Glutamatergic neuron (in vitro differentiated cells): ENCODE measurements around the gene TMA7. TPM values are rescaled to one million over a fixed set of nuclear protein-coding genes. Genes with fewer than 3 reads are reported as not detected.

Experiments
- DNase-seq: peaks from one replicate; pipeline ENCODE4 v3.0.0; 2022
- H3K27ac Mint-ChIP-seq: one replicate; pipeline ENCODE4 v1.8.0; 2020; ENCODE audit warnings: mild to moderate bottlenecking, mixed read lengths, inconsistent platforms; ENCODE audit not compliant: unreplicated experiment
- H3K27me3 Mint-ChIP-seq: one replicate; pipeline ENCODE4 v1.8.0; 2020; ENCODE audit warnings: mild to moderate bottlenecking, moderate library complexity, mixed read lengths, inconsistent platforms; ENCODE audit not compliant: unreplicated experiment
- H3K36me3 Mint-ChIP-seq: one replicate; pipeline ENCODE4 v1.8.0; 2020; ENCODE audit warnings: mild to moderate bottlenecking, mixed read lengths, inconsistent platforms; ENCODE audit not compliant: unreplicated experiment
- H3K4me1 Mint-ChIP-seq: one replicate; pipeline ENCODE4 v1.8.0; 2020; ENCODE audit warnings: mild to moderate bottlenecking, low read depth, mixed read lengths, inconsistent platforms; ENCODE audit not compliant: unreplicated experiment
- H3K4me3 Mint-ChIP-seq: one replicate; pipeline ENCODE4 v1.8.0; 2020; ENCODE audit warnings: mild to moderate bottlenecking, mixed read lengths, inconsistent platforms; ENCODE audit not compliant: unreplicated experiment
- H3K9me3 Mint-ChIP-seq: one replicate; pipeline ENCODE4 v1.8.0; 2020; ENCODE audit warnings: mild to moderate bottlenecking, moderate library complexity, mixed read lengths, inconsistent platforms; ENCODE audit not compliant: unreplicated experiment
- CTCF ChIP-seq: fragments of 200-600 bp; sonication (generic); IDR thresholded peaks from one replicate; pipeline ENCODE4 v1.5.0; 2021; ENCODE audit not compliant: partially characterized antibody, unreplicated experiment
- total RNA-seq: library from RNA; stranded (reverse); fragmentation: NEBNext Ultra II Directional; extraction: Animal tissue kit (Norgen Biotek cat#: 25700); gene quantifications from one replicate; pipeline ENCODE4 v1.2.1, GENCODE V29; 2021; ENCODE audit not compliant: unreplicated experiment

TMA7 gene
- total RNA-seq, 1 donor from 2014 or later, result 154 TPM

GRCh38 chr3:48435223-48435595 lies 4.8 kb upstream of the TMA7 start:
- Mint-ChIP-seq H3K36me3 (no peaks in the 10 kb centered on the region), H3K27me3 (peaks cover 7% of the 10 kb centered on the region), H3K4me1 (peaks cover 2% of the 10 kb centered on the region), H3K9me3 (peaks cover 10% of the 10 kb centered on the region), H3K4me3 (no peak overlapping the region), H3K27ac (no peak overlapping the region)
- DNase-seq, result no peak
- no peak for TF ChIP-seq CTCF

- Mint-ChIP-seq H3K36me3 (no peaks in the 10 kb centered on the region), H3K4me3 (no peak overlapping the region), H3K4me1 (peaks cover 2% of the 10 kb centered on the region), H3K27ac (no peak overlapping the region), H3K27me3 (peaks cover 2% of the 10 kb centered on the region), H3K9me3 (peaks cover 10% of the 10 kb centered on the region)
- peak; percentile 96 for TF ChIP-seq CTCF
- DNase-seq, result peak; percentile 89
Observed at GRCh38 chr3:48435774-48436476, 4.1 kb upstream of the TMA7 start.

- no peak overlapping the region for H3K27ac Mint-ChIP-seq
- H3K9me3 Mint-ChIP-seq, result peaks cover 10% of the 10 kb centered on the region
- no peak overlapping the region for H3K4me3 Mint-ChIP-seq
- H3K4me1 Mint-ChIP-seq, result peaks cover 3% of the 10 kb centered on the region
- no peak for TF ChIP-seq CTCF
- no peak for DNase-seq
- no peaks in the 10 kb centered on the region for H3K36me3 Mint-ChIP-seq
- no peaks in the 10 kb centered on the region for H3K27me3 Mint-ChIP-seq
Observed at GRCh38 chr3:48436477-48436787, 3.6 kb upstream of the TMA7 start.

- TF ChIP-seq CTCF, result no peak
- no peaks in the 10 kb centered on the region for H3K36me3 Mint-ChIP-seq
- no peak for DNase-seq
- H3K4me3 Mint-ChIP-seq, result no peak overlapping the region
- H3K27me3 Mint-ChIP-seq, result no peaks in the 10 kb centered on the region
- peaks cover 8% of the 10 kb centered on the region for H3K9me3 Mint-ChIP-seq
- H3K27ac Mint-ChIP-seq, result no peak overlapping the region
- peaks cover 4% of the 10 kb centered on the region for H3K4me1 Mint-ChIP-seq
Observed at GRCh38 chr3:48436855-48437254, 3.2 kb upstream of the TMA7 start.

GRCh38 chr3:48437812-48438211 lies 2.2 kb upstream of the TMA7 start:
- Mint-ChIP-seq H3K36me3 (no peaks in the 10 kb centered on the region), H3K4me3 (no peak overlapping the region), H3K27me3 (no peaks in the 10 kb centered on the region), H3K4me1 (peaks cover 4% of the 10 kb centered on the region), H3K27ac (no peak overlapping the region), H3K9me3 (peaks cover 8% of the 10 kb centered on the region)
- DNase-seq, result no peak
- TF ChIP-seq CTCF, result no peak
